Right ventricle myocardium inferior (tissue), 1 donor: ENCODE data around the gene POTEC. TPM values are rescaled to one million over a fixed set of nuclear protein-coding genes. Genes with fewer than 3 reads are reported as not detected.
"Not testable (repeated sequence)": the region's sequence is repeated elsewhere in the genome, so short reads cannot be mapped to it uniquely, and the experiment has no call there.

Source experiments
- ATAC-seq: fragments of 200-7000 bp; cut with Tn5 transposase; one replicate; pipeline ENCODE4 v1.9.1; 2020; ENCODE audit warnings: mild to moderate bottlenecking, moderate library complexity
- DNase-seq: peaks from one replicate; pipeline ENCODE4 v3.0.0; 2021; ENCODE audit errors: missing footprints
- intact Hi-C: fragments of 100-400 bp; cut with DNase I; formaldehyde crosslinking; loops from one replicate; pipeline ENCODE4 v1.11.0; 2022
- total RNA-seq: library from RNA; stranded (reverse); fragmentation: NEBNext Ultra II Directional; extraction: Animal tissue kit (Norgen Biotek cat#: 25700); gene quantifications from one replicate; pipeline ENCODE4 v1.2.1, GENCODE V29; 2021
- donor health status: DM: no; HTN: yes; CAD: no; lungs with severe emphysema.

POTEC gene
- total RNA-seq, 1 donor from 2014 or later = not detected

- ATAC-seq, DNase-seq, intact Hi-C loops: not testable (repeated sequence)
Observed at GRCh38 chr18:14465989-14466388, 77.4 kb downstream of the POTEC start.

Other genes with a start within 250 kb of the POTEC start
- not detected for gene ANKRD30B, start 204.6 kb upstream of the POTEC start, total RNA-seq